HFF-Myc (cell line): ENCODE measurements around the gene RUNX1.
"Not testable (repeated sequence)": the region's sequence is repeated elsewhere in the genome, so short reads cannot be mapped to it uniquely, and the experiment has no call there.

ENCODE experiments used
- DNase-seq: peaks from one replicate; pipeline ENCODE4 v3.0.0-alpha.2; 2011; ENCODE audit warnings: low read depth; ENCODE audit errors: extremely low read depth
- H3K4me3 ChIP-seq: replicated peaks from 2 replicates; pipeline ENCODE4 v1.5.1; 2011; ENCODE audit warnings: low read depth, mild to moderate bottlenecking, control low read depth, low read length
- CTCF ChIP-seq: IDR thresholded peaks from 2 replicates; pipeline ENCODE4 v1.5.1; 2012; ENCODE audit warnings: mild to moderate bottlenecking, low read depth, low read length, control low read depth; ENCODE audit errors: missing control alignments

RUNX1 gene

GRCh38 chr21:34962136-34962535 is 87.0 kb downstream of the RUNX1 start:
- no peak for TF ChIP-seq CTCF
- no peak for DNase-seq
- H3K4me3 ChIP-seq = no peak overlapping the region

GRCh38 chr21:34960687-34961086 is 88.4 kb downstream of the RUNX1 start:
- DNase-seq = no peak
- no peak overlapping the region for H3K4me3 ChIP-seq
- no peak for TF ChIP-seq CTCF

- no peak for DNase-seq
- no peak for TF ChIP-seq CTCF
- no peak overlapping the region for H3K4me3 ChIP-seq
Measured at GRCh38 chr21:34959607-34960006, 89.5 kb downstream of the RUNX1 start.

GRCh38 chr21:34958040-34958439 is 91.1 kb downstream of the RUNX1 start:
- TF ChIP-seq CTCF = no peak
- no peak for DNase-seq
- H3K4me3 ChIP-seq = no peak overlapping the region

GRCh38 chr21:34956416-34957316 is 92.4 kb downstream of the RUNX1 start:
- no peak for DNase-seq
- TF ChIP-seq CTCF = no peak
- H3K4me3 ChIP-seq = no peak overlapping the region

GRCh38 chr21:34953950-34954349 is 95.2 kb downstream of the RUNX1 start:
- no peak for DNase-seq
- no peak overlapping the region for H3K4me3 ChIP-seq
- no peak for TF ChIP-seq CTCF

- no peak for TF ChIP-seq CTCF
- DNase-seq = no peak
- H3K4me3 ChIP-seq = no peak overlapping the region
Measured at GRCh38 chr21:34952701-34953100, 96.4 kb downstream of the RUNX1 start.

- not testable (repeated sequence) for H3K4me3 ChIP-seq, DNase-seq
Measured at GRCh38 chr21:34951868-34952267, 97.2 kb downstream of the RUNX1 start.
